Uterus (tissue), 4 donors: ENCODE data around the gene RANGRF. TPM values are rescaled to one million over a fixed set of nuclear protein-coding genes. Genes with fewer than 3 reads are reported as not detected.

ENCODE experiments used
- DNase-seq, 2 donors: peaks; one replicate each; pipeline ENCODE4 v3.0.0-alpha.2; 2019 to 2020
- H3K27ac ChIP-seq, 2 donors: fragments of 200-600 bp; sonication (generic); 1 replicate in 1 of 2; 2 replicates in 1 of 2; pipeline ENCODE4 v1.5.1; 2016 to 2018
- H3K27me3 ChIP-seq, 2 donors: fragments of 200-600 bp; sonication (generic); one replicate each; pipeline ENCODE4 v1.5.1; 2018 to 2019; ENCODE audit warnings: control low read depth in 1 of 2
- H3K36me3 ChIP-seq, 2 donors: fragments of 200-600 bp; sonication (generic); one replicate each; pipeline ENCODE4 v1.5.1; 2019; ENCODE audit warnings: control low read depth in 1 of 2
- H3K4me1 ChIP-seq, 2 donors: fragments of 200-600 bp; sonication (generic); one replicate each; pipeline ENCODE4 v1.5.1; 2018 to 2019; ENCODE audit warnings: control low read depth in 1 of 2
- H3K4me3 ChIP-seq, 2 donors: fragments of 200-600 bp; sonication (generic); 1 replicate in 1 of 2; 2 replicates in 1 of 2; pipeline ENCODE4 v1.5.1; 2018 to 2019; ENCODE audit warnings: mild to moderate bottlenecking in 1 of 2
- H3K9me3 ChIP-seq, 2 donors: fragments of 200-600 bp; sonication (generic); one replicate each; pipeline ENCODE4 v1.5.1; 2019; ENCODE audit warnings: control low read depth in 1 of 2
- CTCF ChIP-seq, 4 experiments: fragments of 200-600 bp in 2 of 4; fragments of 450-650 bp in 2 of 4; sonication (generic) in 2 of 4; IDR thresholded peaks; one replicate each; pipeline ENCODE4 v1.5.1; 2016 to 2019; ENCODE audit warnings: antibody characterized with exemption in 4 of 4, mild to moderate bottlenecking in 2 of 4, moderate library complexity in 1 of 4
- POLR2A ChIP-seq, 2 donors: fragments of 450-650 bp; IDR thresholded peaks; one replicate each; pipeline ENCODE4 v1.6.1; 2016; ENCODE audit warnings: antibody characterized with exemption in 2 of 2, mild to moderate bottlenecking in 1 of 2, moderate library complexity in 1 of 2
- intact Hi-C: fragments of 100-400 bp; cut with DNase I; formaldehyde crosslinking; loops from one replicate; pipeline ENCODE4 v1.15.1; 2023; ENCODE audit warnings: low total_unique reads
- total RNA-seq, 4 donors: library from RNA; depleted of rRNA in 3 of 4; stranded (reverse); fragments of >200 nt in 3 of 4; gene quantifications; one replicate each; pipeline versions ENCODE4 v1.1.0 to v1.2.4, GENCODE V29; 2014 to 2023
- donor health status: DM: yes; HTN: yes; CAD: no.

Gene RANGRF
- total RNA-seq, 4 donors from 2014 or later = 5.1 to 39.6 (median 16.4) TPM

- peak; percentile 74 to 90 (median 82) for TF ChIP-seq CTCF (IDR thresholded peaks at IDR 0.05)
- no peak for TF ChIP-seq POLR2A (IDR thresholded peaks at IDR 0.05)
- H3K4me1 ChIP-seq = no peaks in the 10 kb centered on the region
- intact Hi-C loops = loop anchor here (10.0 kb wide), 1 partner anchor 226 kb away; no protein-coding TSS in a partner anchor
- H3K27me3 ChIP-seq = no peaks in the 10 kb centered on the region
- no peak overlapping the region for H3K27ac ChIP-seq
- peak; percentile 48 to 49 for DNase-seq
- H3K9me3 ChIP-seq = no peaks in the 10 kb centered on the region
- no peak overlapping the region for H3K4me3 ChIP-seq
- H3K36me3 ChIP-seq = no peaks in the 10 kb centered on the region
These were observed 12.3 kb downstream of the RANGRF start for GRCh38 chr17:8300627-8301242.

GRCh38 chr17:8310601-8311123 lies 22.2 kb downstream of the RANGRF start:
- DNase-seq = no peak
- peak overlapping the region; percentile 59 to 64 for H3K27ac ChIP-seq
- H3K4me1 ChIP-seq = no peaks in the 10 kb centered on the region
- H3K9me3 ChIP-seq = no peaks in the 10 kb centered on the region
- no peaks in the 10 kb centered on the region for H3K36me3 ChIP-seq
- TF ChIP-seq CTCF (IDR thresholded peaks at IDR 0.05) = no peak
- no peak for TF ChIP-seq POLR2A (IDR thresholded peaks at IDR 0.05)
- peaks cover 2 to 14% of the 10 kb centered on the region in 2 donors for H3K27me3 ChIP-seq
- intact Hi-C loops = no loop called here
- H3K4me3 ChIP-seq = no peak overlapping the region

GRCh38 chr17:8311131-8311790 lies 22.8 kb downstream of the RANGRF start:
- H3K4me3 ChIP-seq = no peak overlapping the region

GRCh38 chr17:8312251-8312650 lies 23.8 kb downstream of the RANGRF start:
- Histone ChIP-seq H3K9me3 (no peaks in the 10 kb centered on the region), H3K4me3 (no peak overlapping the region), H3K4me1 (no peaks in the 10 kb centered on the region), H3K36me3 (no peaks in the 10 kb centered on the region), H3K27ac (no peak overlapping the region), H3K27me3 (peaks cover 3 to 14% of the 10 kb centered on the region in 2 donors)
- TF ChIP-seq POLR2A (IDR thresholded peaks at IDR 0.05) = no peak
- no peak for TF ChIP-seq CTCF (IDR thresholded peaks at IDR 0.05)
- intact Hi-C loops = no loop called here
- DNase-seq = no peak

More at GRCh38 chr17:8311131-8311790, 22.8 kb downstream of the RANGRF start:
- Histone ChIP-seq H3K27me3 (peaks cover 3 to 14% of the 10 kb centered on the region in 2 donors), H3K9me3 (no peaks in the 10 kb centered on the region), H3K4me1 (no peaks in the 10 kb centered on the region), H3K27ac (peak overlapping the region; percentile 59 to 64), H3K36me3 (no peaks in the 10 kb centered on the region)
- intact Hi-C loops = no loop called here
- DNase-seq = no peak
- TF ChIP-seq CTCF (IDR thresholded peaks at IDR 0.05) = no peak
